HK-2 (cell line): ENCODE measurements around the gene CNR1.

Experiments
- DNase-seq: peaks from one replicate; pipeline ENCODE4 v3.0.0-alpha.2; 2018; ENCODE audit not compliant: unreplicated experiment

Gene CNR1

GRCh38 chr6:88143421-88144157 is 22.6 kb downstream of the CNR1 start:
- DNase-seq: no peak

GRCh38 chr6:88142297-88142668 is 23.9 kb downstream of the CNR1 start:
- no peak for DNase-seq

- no peak for DNase-seq
Measured at GRCh38 chr6:88141561-88142296, 24.4 kb downstream of the CNR1 start.

GRCh38 chr6:88137915-88138314 is 28.2 kb downstream of the CNR1 start:
- no peak for DNase-seq

- DNase-seq: no peak
Measured at GRCh38 chr6:88135578-88136114, 30.5 kb downstream of the CNR1 start.

GRCh38 chr6:88134575-88134974 is 31.6 kb downstream of the CNR1 start:
- no peak for DNase-seq

- DNase-seq: no peak
Measured at GRCh38 chr6:88133718-88134117, 32.4 kb downstream of the CNR1 start.

GRCh38 chr6:88124925-88125557 is 41.1 kb downstream of the CNR1 start:
- no peak for DNase-seq

GRCh38 chr6:88120635-88121034 is 45.5 kb downstream of the CNR1 start:
- no peak for DNase-seq

- DNase-seq: no peak
Measured at GRCh38 chr6:88119769-88120168, 46.4 kb downstream of the CNR1 start.

GRCh38 chr6:88116276-88116675 is 49.9 kb downstream of the CNR1 start:
- no peak for DNase-seq

- no peak for DNase-seq
Measured at GRCh38 chr6:88115307-88115706, 50.8 kb downstream of the CNR1 start.

GRCh38 chr6:88114838-88115237 is 51.3 kb downstream of the CNR1 start:
- DNase-seq: no peak

GRCh38 chr6:88111991-88112390 is 54.2 kb downstream of the CNR1 start:
- DNase-seq: no peak

GRCh38 chr6:88107241-88107640 is 58.9 kb downstream of the CNR1 start:
- DNase-seq: no peak

- DNase-seq: no peak
Measured at GRCh38 chr6:88105741-88106340, 60.3 kb downstream of the CNR1 start.
